ENCODE data around the gene ANTXR1.

ANTXR1 gene

DNA sequence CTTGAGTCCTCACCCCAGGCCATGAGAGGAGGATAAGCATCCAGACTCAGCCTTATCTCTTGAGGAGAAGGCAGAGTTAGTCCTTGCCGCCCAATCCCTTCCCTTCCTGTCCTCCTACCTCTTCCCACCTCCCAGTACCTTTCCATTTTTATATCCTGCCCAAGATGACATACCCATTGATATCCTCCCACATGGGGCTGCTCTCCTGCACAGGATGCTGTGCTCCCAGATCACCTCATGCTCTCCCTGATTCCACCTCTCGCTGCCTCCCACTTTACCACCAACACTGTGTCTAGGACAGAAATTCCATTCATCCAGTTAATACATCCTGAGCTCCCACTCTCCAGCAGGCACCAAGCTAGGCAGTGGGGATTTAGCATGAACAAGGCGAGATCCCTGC, 191.7 kb downstream of the ANTXR1 start:
- Histone ChIP-seq H3K79me2 (ENCODE audit: insufficient read depth, low read length) (no peaks in the 10 kb centered on the region), H3K9me3 (ENCODE audit: insufficient read depth, low read depth, low read length) (no peaks in the 10 kb centered on the region), H3K9me2 (replicated peaks; ENCODE audit: low read depth, low read length) (no peaks in the 10 kb centered on the region), H3K9ac (ENCODE audit: low read depth, low read length, poor library complexity, severe bottlenecking) (no peak overlapping the region), H3K4me3 (ENCODE audit: low read length, poor library complexity, severe bottlenecking) (no peak overlapping the region), H2AFZ (ENCODE audit: low read length) (no peak overlapping the region), H4K20me1 (ENCODE audit: insufficient read depth, low read length, poor library complexity, severe bottlenecking) (no peaks in the 10 kb centered on the region), H3K36me3 (ENCODE audit: insufficient read depth, low read length) (no peaks in the 10 kb centered on the region; the same call in 1 of the 2 replicates), H3K4me2 (ENCODE audit: low read depth, low read length, poor library complexity, severe bottlenecking) (no peak overlapping the region), H3K27me3 (ENCODE audit: insufficient read depth, low read length, poor library complexity, severe bottlenecking) (no peaks in the 10 kb centered on the region), H3F3A (ENCODE audit: low read depth) (no peaks in the 10 kb centered on the region), H3K4me1 (ENCODE audit: insufficient read depth, low read length, poor library complexity, severe bottlenecking) (no peaks in the 10 kb centered on the region)
- no peak for TF ChIP-seq EZH2phosphoT487 (IDR thresholded peaks at IDR 0.05; ENCODE audit: borderline replicate concordance)
- TF ChIP-seq, protein P1, sequence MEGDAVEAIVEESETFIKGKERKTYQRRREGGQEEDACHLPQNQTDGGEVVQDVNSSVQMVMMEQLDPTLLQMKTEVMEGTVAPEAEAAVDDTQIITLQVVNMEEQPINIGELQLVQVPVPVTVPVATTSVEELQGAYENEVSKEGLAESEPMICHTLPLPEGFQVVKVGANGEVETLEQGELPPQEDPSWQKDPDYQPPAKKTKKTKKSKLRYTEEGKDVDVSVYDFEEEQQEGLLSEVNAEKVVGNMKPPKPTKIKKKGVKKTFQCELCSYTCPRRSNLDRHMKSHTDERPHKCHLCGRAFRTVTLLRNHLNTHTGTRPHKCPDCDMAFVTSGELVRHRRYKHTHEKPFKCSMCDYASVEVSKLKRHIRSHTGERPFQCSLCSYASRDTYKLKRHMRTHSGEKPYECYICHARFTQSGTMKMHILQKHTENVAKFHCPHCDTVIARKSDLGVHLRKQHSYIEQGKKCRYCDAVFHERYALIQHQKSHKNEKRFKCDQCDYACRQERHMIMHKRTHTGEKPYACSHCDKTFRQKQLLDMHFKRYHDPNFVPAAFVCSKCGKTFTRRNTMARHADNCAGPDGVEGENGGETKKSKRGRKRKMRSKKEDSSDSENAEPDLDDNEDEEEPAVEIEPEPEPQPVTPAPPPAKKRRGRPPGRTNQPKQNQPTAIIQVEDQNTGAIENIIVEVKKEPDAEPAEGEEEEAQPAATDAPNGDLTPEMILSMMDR (conservative IDR thresholded peaks at IDR 0.05; ENCODE audit: low read length): no peak

DNA sequence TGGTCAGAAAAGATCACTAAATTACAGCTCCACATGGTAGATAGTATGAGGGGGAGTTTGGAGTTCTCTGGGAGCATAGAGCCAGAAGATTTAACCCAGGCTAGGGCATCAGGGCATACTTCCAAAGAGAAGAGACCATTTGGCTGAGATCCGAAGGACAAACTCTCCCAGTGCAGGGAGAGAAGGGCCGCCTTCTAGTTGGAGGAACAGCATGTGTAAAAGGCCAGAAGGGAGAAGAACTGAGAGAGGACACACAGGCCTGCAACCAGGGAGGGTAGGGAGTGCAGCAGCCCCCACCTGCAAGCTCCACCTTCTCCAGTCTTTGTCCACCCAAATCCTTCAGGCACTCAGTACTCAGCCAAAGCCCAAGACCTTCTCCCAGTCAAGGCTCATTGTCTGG, 192.1 kb downstream of the ANTXR1 start:
- no peak for TF ChIP-seq EZH2phosphoT487 (IDR thresholded peaks at IDR 0.05; ENCODE audit: borderline replicate concordance)
- H3K4me2 ChIP-seq (ENCODE audit: low read depth, low read length, poor library complexity, severe bottlenecking): no peak overlapping the region
- H3K9me2 ChIP-seq (replicated peaks; ENCODE audit: low read depth, low read length): no peaks in the 10 kb centered on the region
- no peaks in the 10 kb centered on the region for H3F3A ChIP-seq (ENCODE audit: low read depth)
- H4K20me1 ChIP-seq (ENCODE audit: insufficient read depth, low read length, poor library complexity, severe bottlenecking): no peaks in the 10 kb centered on the region
- H3K9me3 ChIP-seq (ENCODE audit: insufficient read depth, low read depth, low read length): no peaks in the 10 kb centered on the region
- H3K79me2 ChIP-seq (ENCODE audit: insufficient read depth, low read length): no peaks in the 10 kb centered on the region
- H2AFZ ChIP-seq (ENCODE audit: low read length): no peak overlapping the region
- no peak overlapping the region for H3K4me3 ChIP-seq (ENCODE audit: low read length, poor library complexity, severe bottlenecking)
- H3K9ac ChIP-seq (ENCODE audit: low read depth, low read length, poor library complexity, severe bottlenecking): no peak overlapping the region
- H3K27me3 ChIP-seq (ENCODE audit: insufficient read depth, low read length, poor library complexity, severe bottlenecking): no peaks in the 10 kb centered on the region
- no peaks in the 10 kb centered on the region; the same call in 1 of the 2 replicates for H3K36me3 ChIP-seq (ENCODE audit: insufficient read depth, low read length)
- H3K4me1 ChIP-seq (ENCODE audit: insufficient read depth, low read length, poor library complexity, severe bottlenecking): no peaks in the 10 kb centered on the region

DNA sequence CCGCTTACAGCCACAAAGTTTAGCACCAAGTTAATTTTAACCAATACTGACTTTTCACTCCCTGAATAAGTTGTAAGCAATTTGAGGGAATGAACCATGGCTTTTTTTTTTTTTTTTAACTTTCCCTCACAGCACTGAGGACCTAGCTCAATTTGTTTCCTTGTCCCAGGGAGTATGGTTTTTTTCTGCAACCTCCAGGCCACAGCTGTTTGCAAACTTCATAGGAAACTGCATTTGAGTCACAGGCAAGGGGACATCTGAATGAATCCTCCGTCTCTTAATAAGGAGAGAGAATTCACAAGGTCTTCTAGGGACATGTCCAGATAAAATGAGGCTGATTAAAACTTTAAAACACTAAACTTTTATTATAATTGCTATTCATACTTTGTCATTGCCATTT, 192.5 kb downstream of the ANTXR1 start:
- no peaks in the 10 kb centered on the region for H3F3A ChIP-seq (ENCODE audit: low read depth)
- H3K4me2 ChIP-seq (ENCODE audit: low read depth, low read length, poor library complexity, severe bottlenecking): no peak overlapping the region
- H4K20me1 ChIP-seq (ENCODE audit: insufficient read depth, low read length, poor library complexity, severe bottlenecking): no peaks in the 10 kb centered on the region
- no peaks in the 10 kb centered on the region; the same call in 1 of the 2 replicates for H3K36me3 ChIP-seq (ENCODE audit: insufficient read depth, low read length)
- no peaks in the 10 kb centered on the region for H3K9me3 ChIP-seq (ENCODE audit: insufficient read depth, low read depth, low read length)
- no peak overlapping the region for H3K4me3 ChIP-seq (ENCODE audit: low read length, poor library complexity, severe bottlenecking)
- H3K9ac ChIP-seq (ENCODE audit: low read depth, low read length, poor library complexity, severe bottlenecking): no peak overlapping the region
- H3K9me2 ChIP-seq (replicated peaks; ENCODE audit: low read depth, low read length): no peaks in the 10 kb centered on the region
- no peaks in the 10 kb centered on the region for H3K27me3 ChIP-seq (ENCODE audit: insufficient read depth, low read length, poor library complexity, severe bottlenecking)
- H3K79me2 ChIP-seq (ENCODE audit: insufficient read depth, low read length): no peaks in the 10 kb centered on the region
- no peak for TF ChIP-seq EZH2phosphoT487 (IDR thresholded peaks at IDR 0.05; ENCODE audit: borderline replicate concordance)
- TF ChIP-seq, protein P1 (conservative IDR thresholded peaks at IDR 0.05; ENCODE audit: low read length): no peak
- H3K4me1 ChIP-seq (ENCODE audit: insufficient read depth, low read length, poor library complexity, severe bottlenecking): no peaks in the 10 kb centered on the region
- no peak overlapping the region for H2AFZ ChIP-seq (ENCODE audit: low read length)

DNA sequence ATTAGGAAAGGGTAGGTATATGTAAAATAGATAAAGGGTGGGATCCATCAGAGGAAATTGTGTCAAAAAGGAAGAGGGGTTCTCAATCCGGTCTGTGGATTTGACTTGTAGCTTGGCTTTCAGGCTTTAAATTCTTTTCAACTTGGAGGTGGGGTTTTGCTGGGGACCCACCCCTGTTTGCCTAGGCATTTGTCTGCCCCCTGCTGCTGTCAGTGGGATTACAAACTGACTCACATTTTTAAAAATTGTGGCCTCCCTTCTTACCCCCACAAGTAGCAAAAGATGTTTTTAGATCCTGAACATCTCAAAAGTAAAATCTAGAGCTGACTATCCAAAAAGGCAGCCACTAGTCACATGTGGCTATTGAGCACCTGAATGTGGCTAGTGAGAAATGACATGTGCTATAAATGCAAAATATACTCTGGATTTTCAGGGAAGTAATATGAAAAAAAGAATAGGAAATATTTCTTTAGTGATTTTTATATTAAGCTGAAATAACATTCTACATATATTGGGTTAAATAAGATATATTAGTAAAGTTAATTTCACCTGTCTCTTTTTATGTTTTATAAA, 195.1 kb downstream of the ANTXR1 start:
- Histone ChIP-seq H2AFZ (ENCODE audit: low read length) (no peak overlapping the region), H3K4me1 (ENCODE audit: insufficient read depth, low read length, poor library complexity, severe bottlenecking) (no peaks in the 10 kb centered on the region), H3K9ac (ENCODE audit: low read depth, low read length, poor library complexity, severe bottlenecking) (no peak overlapping the region), H3K9me3 (ENCODE audit: insufficient read depth, low read depth, low read length) (no peaks in the 10 kb centered on the region), H3F3A (ENCODE audit: low read depth) (no peaks in the 10 kb centered on the region), H3K4me3 (ENCODE audit: low read length, poor library complexity, severe bottlenecking) (no peak overlapping the region), H3K9me2 (replicated peaks; ENCODE audit: low read depth, low read length) (no peaks in the 10 kb centered on the region), H4K20me1 (ENCODE audit: insufficient read depth, low read length, poor library complexity, severe bottlenecking) (no peaks in the 10 kb centered on the region), H3K4me2 (ENCODE audit: low read depth, low read length, poor library complexity, severe bottlenecking) (no peak overlapping the region), H3K79me2 (ENCODE audit: insufficient read depth, low read length) (no peaks in the 10 kb centered on the region), H3K36me3 (ENCODE audit: insufficient read depth, low read length) (no peaks in the 10 kb centered on the region; the same call in 1 of the 2 replicates), H3K27me3 (ENCODE audit: insufficient read depth, low read length, poor library complexity, severe bottlenecking) (no peaks in the 10 kb centered on the region)
- TF ChIP-seq EZH2phosphoT487 (IDR thresholded peaks at IDR 0.05; ENCODE audit: borderline replicate concordance): no peak
- TF ChIP-seq, protein P1 (conservative IDR thresholded peaks at IDR 0.05; ENCODE audit: low read length): peak; percentile 36
